ENCODE results near the gene SERPINB6.
A peak's percentile ranks its signal among the peaks of the same experiment; 100 is the strongest.
"Not testable (repeated sequence)": the region's sequence is repeated elsewhere in the genome, so short reads cannot be mapped to it uniquely, and the experiment has no call there.

The SERPINB6 gene

DNA sequence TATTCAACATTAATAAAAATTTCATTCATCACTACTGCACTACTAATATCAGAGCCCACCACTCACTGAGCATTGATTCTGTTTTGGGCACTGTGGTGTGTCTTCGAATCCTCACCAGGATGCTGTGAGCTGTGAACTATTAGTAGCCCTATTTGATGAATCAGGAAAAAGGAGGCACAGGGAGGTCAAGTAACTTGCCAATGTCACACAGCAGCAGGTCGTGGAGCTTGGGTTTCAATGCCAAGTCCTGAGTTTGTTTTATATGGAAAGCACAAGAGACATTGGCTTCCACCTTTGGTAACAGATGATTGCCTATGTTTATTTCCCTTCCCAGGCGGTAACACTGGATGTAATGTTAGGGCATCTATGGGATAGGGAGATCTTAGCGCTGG lies 43.3 kb upstream of the SERPINB6 start:
- TF ChIP-seq CTCF (conservative IDR thresholded peaks at IDR 0.05; ENCODE audit: low read depth, low read length): no peak
- H3K4me3 ChIP-seq (ENCODE audit: low read depth, low read length): no peak overlapping the region
- DNase-seq (ENCODE audit: low read depth): no peak

DNA sequence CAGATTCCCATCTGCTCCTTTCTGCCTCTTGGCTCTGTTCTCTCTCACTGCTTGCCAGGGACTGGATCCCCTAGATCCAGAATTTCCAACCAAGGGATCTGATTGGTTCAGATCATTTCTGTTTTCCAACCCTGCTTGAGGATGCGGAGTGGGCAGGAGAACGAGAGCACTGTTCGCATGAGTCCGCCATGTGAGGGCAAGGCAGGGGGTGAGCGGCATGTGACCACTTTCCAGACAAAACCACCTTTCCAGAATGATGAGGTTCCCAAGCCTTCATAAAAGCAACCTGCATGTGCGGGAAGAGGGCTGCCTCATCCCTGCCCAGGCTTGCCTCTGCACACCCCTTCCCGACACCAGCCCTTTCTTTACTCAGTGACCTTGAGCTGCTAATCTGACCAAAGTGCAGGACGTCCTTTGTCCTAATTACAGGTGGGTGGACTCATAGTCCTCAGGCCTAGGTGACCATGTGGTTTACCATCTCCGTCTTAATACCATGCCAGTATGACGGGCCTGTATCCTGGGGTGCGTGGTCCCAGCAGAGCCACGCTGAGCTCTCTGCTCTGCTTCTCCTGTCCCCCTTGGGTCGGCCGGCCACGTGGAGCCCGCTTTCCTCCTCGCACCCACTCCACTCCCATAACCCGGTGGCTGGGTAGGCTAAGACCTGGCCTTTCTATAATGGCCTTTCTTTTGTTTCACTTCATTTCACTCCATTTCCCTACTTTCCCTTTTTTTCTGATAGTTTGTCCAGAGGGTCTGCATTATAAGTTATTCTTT lies 42.7 kb upstream of the SERPINB6 start:
- no peak for TF ChIP-seq CTCF (conservative IDR thresholded peaks at IDR 0.05; ENCODE audit: low read depth, low read length)
- H3K4me3 ChIP-seq (ENCODE audit: low read depth, low read length): no peak overlapping the region
- DNase-seq (ENCODE audit: low read depth): no peak

GRCh38 chr6:3013486-3013885 lies 42.1 kb upstream of the SERPINB6 start:
- TF ChIP-seq CTCF (conservative IDR thresholded peaks at IDR 0.05; ENCODE audit: low read depth, low read length): no peak
- no peak overlapping the region for H3K4me3 ChIP-seq (ENCODE audit: low read depth, low read length)
- DNase-seq (ENCODE audit: low read depth): peak; percentile 43

- no peak for DNase-seq (ENCODE audit: low read depth)
Measured at GRCh38 chr6:3011592-3011991, 40.2 kb upstream of the SERPINB6 start.

GRCh38 chr6:3011158-3011557 lies 39.8 kb upstream of the SERPINB6 start:
- no peak for DNase-seq (ENCODE audit: low read depth)
- TF ChIP-seq CTCF (conservative IDR thresholded peaks at IDR 0.05; ENCODE audit: low read depth, low read length): no peak
- no peak overlapping the region for H3K4me3 ChIP-seq (ENCODE audit: low read depth, low read length)

More at GRCh38 chr6:3011592-3011991, 40.2 kb upstream of the SERPINB6 start:
- no peak overlapping the region for H3K4me3 ChIP-seq (ENCODE audit: low read depth, low read length)
- no peak for TF ChIP-seq CTCF (conservative IDR thresholded peaks at IDR 0.05; ENCODE audit: low read depth, low read length)

DNA sequence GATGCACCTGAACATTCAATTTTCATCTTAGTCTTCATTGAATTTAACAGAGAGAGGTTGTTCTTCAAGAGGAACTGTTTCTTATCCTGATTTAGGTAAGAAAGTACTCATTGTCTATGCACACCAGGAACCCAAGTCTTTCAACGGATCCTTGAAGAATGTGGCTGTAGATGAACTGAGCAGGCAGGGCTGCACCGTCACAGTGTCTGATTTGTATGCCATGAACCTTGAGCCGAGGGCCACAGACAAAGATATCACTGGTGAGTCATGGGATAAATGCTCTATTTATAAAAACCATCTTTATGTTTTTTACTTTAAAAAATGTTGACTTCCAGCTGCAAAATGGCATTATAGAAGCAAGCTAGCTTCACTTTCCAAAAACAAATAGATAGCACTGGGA lies 38.6 kb upstream of the SERPINB6 start:
- TF ChIP-seq CTCF (conservative IDR thresholded peaks at IDR 0.05; ENCODE audit: low read depth, low read length): no peak
- H3K4me3 ChIP-seq (ENCODE audit: low read depth, low read length): no peak overlapping the region
- DNase-seq (ENCODE audit: low read depth): peak; percentile 17

DNA sequence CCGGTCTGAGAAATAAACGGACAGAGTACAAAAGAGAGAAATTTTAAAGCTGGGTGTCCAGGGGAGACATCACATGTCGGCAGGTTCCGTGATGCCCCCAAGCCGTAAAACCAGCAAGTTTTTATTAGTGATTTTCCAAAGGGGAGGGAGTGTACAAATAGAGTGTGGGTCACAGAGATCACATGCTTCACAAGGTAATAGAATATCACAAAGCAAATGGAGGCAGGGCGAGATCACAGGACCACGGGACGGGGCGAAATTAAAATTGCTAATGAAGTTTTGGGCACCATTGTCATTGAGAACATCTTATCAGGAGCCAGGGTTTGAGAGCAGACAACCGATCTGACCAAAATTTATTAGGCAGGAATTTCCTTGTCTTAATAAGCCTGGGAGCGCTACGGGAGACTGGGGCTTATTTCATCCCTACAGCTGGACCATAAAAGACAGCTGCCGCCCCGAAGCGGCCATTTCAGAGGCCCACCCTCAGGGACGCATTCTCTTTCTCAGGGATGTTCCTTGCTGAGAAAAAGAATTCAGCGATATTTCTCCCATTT lies 37.4 kb upstream of the SERPINB6 start:
- not testable (repeated sequence) for DNase-seq (ENCODE audit: low read depth); H3K4me3 ChIP-seq (ENCODE audit: low read depth, low read length)

Measured in choroid plexus epithelial cell (primary cell).